SK-N-SH treated with all-trans-retinoic acid at 6 μM for 48 hours (cell line): Measurements from ENCODE around the gene FAM228A.

Experiments used
- ATAC-seq: fragments of 200-7000 bp; cut with Tn5 transposase; 3 replicates; pipeline ENCODE4 v1.9.1; 2020; ENCODE audit warnings: mild to moderate bottlenecking, moderate library complexity
- BACH2 ChIP-seq: fragments of 250-450 bp; sonication (Bioruptor Pico); IDR thresholded peaks from 2 replicates; pipeline ENCODE4 v1.9.0; 2021; ENCODE audit warnings: mild to moderate bottlenecking, borderline replicate concordance
- CREB5 ChIP-seq: fragments of 250-450 bp; sonication (Bioruptor Pico); IDR thresholded peaks from 2 replicates; pipeline ENCODE4 v1.5.1; 2020; ENCODE audit warnings: low read depth, mild to moderate bottlenecking, moderate library complexity
- CSDC2 ChIP-seq: fragments of 250-450 bp; sonication (Bioruptor Pico); IDR thresholded peaks from 2 replicates; pipeline ENCODE4 v1.5.0; 2020; ENCODE audit warnings: mild to moderate bottlenecking, moderate library complexity
- ESRRG ChIP-seq: fragments of 250-450 bp; sonication (Bioruptor Pico); IDR thresholded peaks from 2 replicates; pipeline ENCODE4 v1.6.1; 2021; ENCODE audit warnings: mild to moderate bottlenecking
- ISL1 ChIP-seq: fragments of 250-450 bp; sonication (Bioruptor Pico); IDR thresholded peaks from 2 replicates; pipeline ENCODE4 v2.1.2; 2022; ENCODE audit warnings: mild to moderate bottlenecking, moderate library complexity
- OSR1 ChIP-seq: fragments of 250-450 bp; sonication (Bioruptor Pico); IDR thresholded peaks from 2 replicates; pipeline ENCODE4 v1.8.0; 2022; ENCODE audit warnings: moderate library complexity, mild to moderate bottlenecking, inconsistent platforms
- POU6F1 ChIP-seq: fragments of 250-450 bp; sonication (Bioruptor Pico); IDR thresholded peaks from 2 replicates; pipeline ENCODE4 v1.8.0; 2021; ENCODE audit warnings: low read depth, mild to moderate bottlenecking, moderate library complexity, borderline replicate concordance
- PPARA ChIP-seq: fragments of 250-450 bp; sonication (Bioruptor Pico); IDR thresholded peaks from 2 replicates; pipeline ENCODE4 v1.5.0; 2020; ENCODE audit warnings: mild to moderate bottlenecking, borderline replicate concordance
- SNAI2 ChIP-seq: fragments of 250-450 bp; sonication (Bioruptor Pico); IDR thresholded peaks from 2 replicates; pipeline ENCODE4 v1.5.0; 2020; ENCODE audit warnings: mild to moderate bottlenecking, moderate library complexity
- TOX ChIP-seq: fragments of 250-450 bp; sonication (Bioruptor Pico); IDR thresholded peaks from 2 replicates; pipeline ENCODE4 v1.8.0; 2021; ENCODE audit warnings: mild to moderate bottlenecking, moderate library complexity, borderline replicate concordance
- ZC3H10 ChIP-seq: fragments of 250-450 bp; sonication (Bioruptor Pico); IDR thresholded peaks from 2 replicates; pipeline ENCODE4 v1.5.1; 2021; ENCODE audit warnings: mild to moderate bottlenecking, moderate library complexity
- ZFP3 ChIP-seq: fragments of 250-450 bp; sonication (Bioruptor Pico); IDR thresholded peaks from 2 replicates; pipeline ENCODE4 v1.5.0; 2020; ENCODE audit warnings: mild to moderate bottlenecking, moderate library complexity
- ZFP30 ChIP-seq: fragments of 450-650 bp; formaldehyde crosslinking; IDR thresholded peaks from 2 replicates; pipeline ENCODE4 v1.5.0; 2022; ENCODE audit warnings: mild to moderate bottlenecking, moderate library complexity
- ZNF565 ChIP-seq: fragments of 450-650 bp; formaldehyde crosslinking; conservative IDR thresholded peaks from 2 replicates; pipeline ENCODE4 v1.5.0; 2020; ENCODE audit warnings: low read depth, mild to moderate bottlenecking, moderate library complexity
- ZNF8 ChIP-seq: fragments of 450-650 bp; formaldehyde crosslinking; IDR thresholded peaks from 2 replicates; pipeline ENCODE4 v1.5.0; 2020; ENCODE audit warnings: mild to moderate bottlenecking, moderate library complexity
- TF ChIP-seq, protein P1 (sequence below): fragments of 250-450 bp; sonication (Bioruptor Pico); IDR thresholded peaks from 2 replicates; pipeline ENCODE4 v1.5.0; 2020; ENCODE audit warnings: mild to moderate bottlenecking, moderate library complexity
- TF ChIP-seq, protein P2 (sequence below): fragments of 250-450 bp; sonication (Bioruptor Pico); IDR thresholded peaks from 2 replicates; pipeline ENCODE4 v1.5.1; 2021; ENCODE audit warnings: mild to moderate bottlenecking, moderate library complexity
- TF ChIP-seq, protein P3 (sequence below): fragments of 250-450 bp; sonication (Bioruptor Pico); IDR thresholded peaks from 2 replicates; pipeline ENCODE4 v1.8.0; 2020; ENCODE audit warnings: mild to moderate bottlenecking, moderate library complexity, borderline replicate concordance

Gene FAM228A

GRCh38 chr2:24205131-24205530 lies 30.3 kb downstream of the FAM228A start (continued):
- TF ChIP-seq, protein P1, sequence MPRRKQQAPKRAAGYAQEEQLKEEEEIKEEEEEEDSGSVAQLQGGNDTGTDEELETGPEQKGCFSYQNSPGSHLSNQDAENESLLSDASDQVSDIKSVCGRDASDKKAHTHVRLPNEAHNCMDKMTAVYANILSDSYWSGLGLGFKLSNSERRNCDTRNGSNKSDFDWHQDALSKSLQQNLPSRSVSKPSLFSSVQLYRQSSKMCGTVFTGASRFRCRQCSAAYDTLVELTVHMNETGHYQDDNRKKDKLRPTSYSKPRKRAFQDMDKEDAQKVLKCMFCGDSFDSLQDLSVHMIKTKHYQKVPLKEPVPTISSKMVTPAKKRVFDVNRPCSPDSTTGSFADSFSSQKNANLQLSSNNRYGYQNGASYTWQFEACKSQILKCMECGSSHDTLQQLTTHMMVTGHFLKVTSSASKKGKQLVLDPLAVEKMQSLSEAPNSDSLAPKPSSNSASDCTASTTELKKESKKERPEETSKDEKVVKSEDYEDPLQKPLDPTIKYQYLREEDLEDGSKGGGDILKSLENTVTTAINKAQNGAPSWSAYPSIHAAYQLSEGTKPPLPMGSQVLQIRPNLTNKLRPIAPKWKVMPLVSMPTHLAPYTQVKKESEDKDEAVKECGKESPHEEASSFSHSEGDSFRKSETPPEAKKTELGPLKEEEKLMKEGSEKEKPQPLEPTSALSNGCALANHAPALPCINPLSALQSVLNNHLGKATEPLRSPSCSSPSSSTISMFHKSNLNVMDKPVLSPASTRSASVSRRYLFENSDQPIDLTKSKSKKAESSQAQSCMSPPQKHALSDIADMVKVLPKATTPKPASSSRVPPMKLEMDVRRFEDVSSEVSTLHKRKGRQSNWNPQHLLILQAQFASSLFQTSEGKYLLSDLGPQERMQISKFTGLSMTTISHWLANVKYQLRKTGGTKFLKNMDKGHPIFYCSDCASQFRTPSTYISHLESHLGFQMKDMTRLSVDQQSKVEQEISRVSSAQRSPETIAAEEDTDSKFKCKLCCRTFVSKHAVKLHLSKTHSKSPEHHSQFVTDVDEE (CRISPR knock-in tag) = no peak
- TF ChIP-seq SNAI2 = no peak

- no peak for TF ChIP-seq ZFP3 (CRISPR knock-in tag)
- no peak for TF ChIP-seq OSR1 (CRISPR knock-in tag)
- TF ChIP-seq ZNF565 = no peak
- TF ChIP-seq, protein P2, sequence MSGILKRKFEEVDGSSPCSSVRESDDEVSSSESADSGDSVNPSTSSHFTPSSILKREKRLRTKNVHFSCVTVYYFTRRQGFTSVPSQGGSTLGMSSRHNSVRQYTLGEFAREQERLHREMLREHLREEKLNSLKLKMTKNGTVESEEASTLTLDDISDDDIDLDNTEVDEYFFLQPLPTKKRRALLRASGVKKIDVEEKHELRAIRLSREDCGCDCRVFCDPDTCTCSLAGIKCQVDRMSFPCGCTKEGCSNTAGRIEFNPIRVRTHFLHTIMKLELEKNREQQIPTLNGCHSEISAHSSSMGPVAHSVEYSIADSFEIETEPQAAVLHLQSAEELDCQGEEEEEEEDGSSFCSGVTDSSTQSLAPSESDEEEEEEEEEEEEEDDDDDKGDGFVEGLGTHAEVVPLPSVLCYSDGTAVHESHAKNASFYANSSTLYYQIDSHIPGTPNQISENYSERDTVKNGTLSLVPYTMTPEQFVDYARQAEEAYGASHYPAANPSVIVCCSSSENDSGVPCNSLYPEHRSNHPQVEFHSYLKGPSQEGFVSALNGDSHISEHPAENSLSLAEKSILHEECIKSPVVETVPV (CRISPR knock-in tag) = no peak
- no peak for TF ChIP-seq PPARA (CRISPR knock-in tag)
- no peak for ATAC-seq
Measured at GRCh38 chr2:24206242-24206641, 31.4 kb downstream of the FAM228A start.

- TF ChIP-seq CSDC2 (CRISPR knock-in tag) (no peak), OSR1 (CRISPR knock-in tag) (no peak), PPARA (CRISPR knock-in tag) (no peak), TOX (CRISPR knock-in tag) (no peak), BACH2 (CRISPR knock-in tag) (no peak)
- TF ChIP-seq, all 23 proteins: peak for 0
Measured at GRCh38 chr2:24206714-24207113, 31.9 kb downstream of the FAM228A start.

GRCh38 chr2:24207359-24207758 lies 32.5 kb downstream of the FAM228A start:
- ATAC-seq = no peak
- TF ChIP-seq OSR1 (CRISPR knock-in tag) (no peak), ZNF565 (no peak), ZFP3 (CRISPR knock-in tag) (no peak), POU6F1 (CRISPR knock-in tag) (no peak), ZC3H10 (no peak), PPARA (CRISPR knock-in tag) (no peak), ZNF8 (CRISPR knock-in tag) (no peak), ESRRG (CRISPR knock-in tag) (no peak), CREB5 (CRISPR knock-in tag) (no peak), ZFP30 (CRISPR knock-in tag) (no peak), TOX (CRISPR knock-in tag) (no peak), BACH2 (CRISPR knock-in tag) (no peak), ISL1 (CRISPR knock-in tag) (no peak), CSDC2 (CRISPR knock-in tag) (no peak)
- TF ChIP-seq, protein P1 (CRISPR knock-in tag) = no peak
- TF ChIP-seq, protein P3, sequence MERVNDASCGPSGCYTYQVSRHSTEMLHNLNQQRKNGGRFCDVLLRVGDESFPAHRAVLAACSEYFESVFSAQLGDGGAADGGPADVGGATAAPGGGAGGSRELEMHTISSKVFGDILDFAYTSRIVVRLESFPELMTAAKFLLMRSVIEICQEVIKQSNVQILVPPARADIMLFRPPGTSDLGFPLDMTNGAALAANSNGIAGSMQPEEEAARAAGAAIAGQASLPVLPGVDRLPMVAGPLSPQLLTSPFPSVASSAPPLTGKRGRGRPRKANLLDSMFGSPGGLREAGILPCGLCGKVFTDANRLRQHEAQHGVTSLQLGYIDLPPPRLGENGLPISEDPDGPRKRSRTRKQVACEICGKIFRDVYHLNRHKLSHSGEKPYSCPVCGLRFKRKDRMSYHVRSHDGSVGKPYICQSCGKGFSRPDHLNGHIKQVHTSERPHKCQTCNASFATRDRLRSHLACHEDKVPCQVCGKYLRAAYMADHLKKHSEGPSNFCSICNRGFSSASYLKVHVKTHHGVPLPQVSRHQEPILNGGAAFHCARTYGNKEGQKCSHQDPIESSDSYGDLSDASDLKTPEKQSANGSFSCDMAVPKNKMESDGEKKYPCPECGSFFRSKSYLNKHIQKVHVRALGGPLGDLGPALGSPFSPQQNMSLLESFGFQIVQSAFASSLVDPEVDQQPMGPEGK (CRISPR knock-in tag) = no peak
- TF ChIP-seq, protein P2 (CRISPR knock-in tag) = no peak

More at GRCh38 chr2:24206714-24207113, 31.9 kb downstream of the FAM228A start:
- no peak for ATAC-seq
